ENCODE data around the gene CFTR.
"Not testable (repeated sequence)": the region's sequence is repeated elsewhere in the genome, so short reads cannot be mapped to it uniquely, and the experiment has no call there.

CFTR gene

GRCh38 chr7:117479225-117480054 lies at the start of gene CFTR:
CFTR (plus strand) TSS chr7:117480025; CDS start chr7:117480095, 70 bp downstream.
- no peak for DNase-seq

GRCh38 chr7:117435475-117436043 lies 44.3 kb upstream of the CFTR start:
- no peak for DNase-seq

GRCh38 chr7:117444646-117445045 lies 35.2 kb upstream of the CFTR start:
- DNase-seq = no peak

GRCh38 chr7:117445206-117445605 lies 34.6 kb upstream of the CFTR start:
- DNase-seq = no peak

- no peak for DNase-seq
Observed at GRCh38 chr7:117446220-117446815, 33.5 kb upstream of the CFTR start.

- no peak for DNase-seq
Observed at GRCh38 chr7:117448655-117449054, 31.2 kb upstream of the CFTR start.

GRCh38 chr7:117458977-117459583 lies 20.7 kb upstream of the CFTR start:
- DNase-seq = no peak

- DNase-seq = no peak
Observed at GRCh38 chr7:117459735-117460134, 20.1 kb upstream of the CFTR start.

- DNase-seq = not testable (repeated sequence)
Observed at GRCh38 chr7:117460815-117461214, 19.0 kb upstream of the CFTR start.

GRCh38 chr7:117468174-117468573 lies 11.7 kb upstream of the CFTR start:
- no peak for DNase-seq

- no peak for DNase-seq
Observed at GRCh38 chr7:117470777-117471176, 9.0 kb upstream of the CFTR start.

- no peak for DNase-seq
Observed at GRCh38 chr7:117472335-117472734, 7.5 kb upstream of the CFTR start.

GRCh38 chr7:117476557-117477215 lies 3.1 kb upstream of the CFTR start:
- DNase-seq = no peak

GRCh38 chr7:117478836-117479224 lies 995 bp upstream of the CFTR start:
- no peak for DNase-seq

GRCh38 chr7:117480055-117480362 lies 184 bp downstream of the CFTR start:
- no peak for DNase-seq

GRCh38 chr7:117480978-117481377 lies 1.2 kb downstream of the CFTR start:
- no peak for DNase-seq

GRCh38 chr7:117485118-117485620 lies 5.3 kb downstream of the CFTR start:
- DNase-seq = no peak

- no peak for DNase-seq
Observed at GRCh38 chr7:117489016-117489415, 9.2 kb downstream of the CFTR start.

- DNase-seq = no peak
Observed at GRCh38 chr7:117489430-117489829, 9.6 kb downstream of the CFTR start.

GRCh38 chr7:117489911-117490310 lies 10.1 kb downstream of the CFTR start:
- DNase-seq = no peak

- no peak for DNase-seq
Observed at GRCh38 chr7:117492649-117493048, 12.8 kb downstream of the CFTR start.

- no peak for DNase-seq
Observed at GRCh38 chr7:117493460-117493859, 13.6 kb downstream of the CFTR start.

- no peak for DNase-seq
Observed at GRCh38 chr7:117495308-117495707, 15.5 kb downstream of the CFTR start.

All from activated CD8-positive, alpha-beta memory T cell treated with anti-CD3 and anti-CD28 coated beads, Interleukin-2, amount 50 U/mL, for 48 hours (primary cell).